ENCODE data around the gene HDAC9. TPM values are rescaled to one million over a fixed set of nuclear protein-coding genes. Genes with fewer than 3 reads are reported as not detected.

The HDAC9 gene
- total and polyA plus RNA-seq, 4 donors = 2.2 to 41.0 (median 4.1) TPM

- no peak for DNase-seq
- Histone ChIP-seq H3K9ac (ENCODE audit: insufficient read depth in 1 of 2, low read length in 2 of 2) (no peak overlapping the region), H3K36me3 (ENCODE audit: control insufficient read depth in 4 of 4, insufficient read depth in 4 of 4, low read length in 4 of 4) (no peaks in the 10 kb centered on the region), H3K9me3 (ENCODE audit: control insufficient read depth in 4 of 4, insufficient read depth in 3 of 4, low read length in 3 of 4) (no peaks in the 10 kb centered on the region), H3K4me1 (ENCODE audit: control insufficient read depth in 5 of 5, insufficient read depth in 5 of 5, low read length in 5 of 5) (peaks cover 0 to 9% (median 2%) of the 10 kb centered on the region in 5 donors), H3K4me3 (no peak overlapping the region), H3K27me3 (ENCODE audit: control insufficient read depth in 3 of 3, insufficient read depth in 3 of 3, low read length in 2 of 3) (no peaks in the 10 kb centered on the region), H3K27ac (ENCODE audit: low read depth in 1 of 2, low read length in 1 of 2) (no peak overlapping the region)
- ATAC-seq (ENCODE audit: insufficient read depth, low FRiP score) = no peak
- TF ChIP-seq CTCF (IDR thresholded peaks at IDR 0.05; ENCODE audit: control extremely low read depth, extremely low read depth) = no peak
These were observed 2.3 kb downstream of the HDAC9 start for GRCh38 chr7:18497800-18498199.

GRCh38 chr7:18498341-18498740 lies 2.8 kb downstream of the HDAC9 start:
- WGBS, 2 donors = 89 to 100% methylated on average over 2 of the region's 2 CpGs

GRCh38 chr7:18499407-18500177 lies 4.0 kb downstream of the HDAC9 start:
- DNase-seq = peak in 1 of 3 donors; percentile 11
- no peak for ATAC-seq (ENCODE audit: insufficient read depth, low FRiP score)
- 52 to 72% methylated on average over 2 of the region's 2 CpGs for WGBS, 2 donors

More at GRCh38 chr7:18498341-18498740, 2.8 kb downstream of the HDAC9 start:
- Histone ChIP-seq H3K9ac (ENCODE audit: insufficient read depth in 1 of 2, low read length in 2 of 2) (no peak overlapping the region), H3K27me3 (ENCODE audit: control insufficient read depth in 3 of 3, insufficient read depth in 3 of 3, low read length in 2 of 3) (no peaks in the 10 kb centered on the region), H3K36me3 (ENCODE audit: control insufficient read depth in 4 of 4, insufficient read depth in 4 of 4, low read length in 4 of 4) (no peaks in the 10 kb centered on the region), H3K27ac (ENCODE audit: low read depth in 1 of 2, low read length in 1 of 2) (peak overlapping the region in 1 of 2 donors; percentile 53), H3K4me1 (ENCODE audit: control insufficient read depth in 5 of 5, insufficient read depth in 5 of 5, low read length in 5 of 5) (peaks cover 0 to 9% (median 2%) of the 10 kb centered on the region in 5 donors), H3K9me3 (ENCODE audit: control insufficient read depth in 4 of 4, insufficient read depth in 3 of 4, low read length in 3 of 4) (no peaks in the 10 kb centered on the region), H3K4me3 (no peak overlapping the region)
- ATAC-seq (ENCODE audit: insufficient read depth, low FRiP score) (no peak), DNase-seq (no peak)
- no peak for TF ChIP-seq CTCF (IDR thresholded peaks at IDR 0.05; ENCODE audit: control extremely low read depth, extremely low read depth)

More at GRCh38 chr7:18499407-18500177, 4.0 kb downstream of the HDAC9 start:
- TF ChIP-seq CTCF (IDR thresholded peaks at IDR 0.05; ENCODE audit: control extremely low read depth, extremely low read depth) = no peak
- Histone ChIP-seq H3K36me3 (ENCODE audit: control insufficient read depth in 4 of 4, insufficient read depth in 4 of 4, low read length in 4 of 4) (no peaks in the 10 kb centered on the region), H3K4me3 (no peak overlapping the region), H3K9me3 (ENCODE audit: control insufficient read depth in 4 of 4, insufficient read depth in 3 of 4, low read length in 3 of 4) (no peaks in the 10 kb centered on the region), H3K4me1 (ENCODE audit: control insufficient read depth in 5 of 5, insufficient read depth in 5 of 5, low read length in 5 of 5) (peaks cover 0 to 9% (median 2%) of the 10 kb centered on the region in 5 donors), H3K9ac (ENCODE audit: insufficient read depth in 1 of 2, low read length in 2 of 2) (no peak overlapping the region), H3K27me3 (ENCODE audit: control insufficient read depth in 3 of 3, insufficient read depth in 3 of 3, low read length in 2 of 3) (no peaks in the 10 kb centered on the region), H3K27ac (ENCODE audit: low read depth in 1 of 2, low read length in 1 of 2) (no peak overlapping the region)
